Umbilical cord (tissue), 2 donors: ENCODE data around the gene CRYZ. TPM values are rescaled to one million over a fixed set of nuclear protein-coding genes. Genes with fewer than 3 reads are reported as not detected.
"Not testable (repeated sequence)": the region's sequence is repeated elsewhere in the genome, so short reads cannot be mapped to it uniquely, and the experiment has no call there.

ENCODE experiments used
- DNase-seq: peaks from one replicate; pipeline ENCODE4 v3.0.0-alpha.2; 2015; ENCODE audit warnings: low spot score
- total RNA-seq: library from RNA; depleted of rRNA; stranded (reverse); fragments of >200 nt; gene quantifications from one replicate; pipeline ENCODE4 v1.2.3, GENCODE V29; 2014; ENCODE audit warnings: low replicate concordance; ENCODE audit not compliant: insufficient read depth

The CRYZ gene
- 20.5 TPM for total RNA-seq

- DNase-seq: peak; percentile 99
These were observed at the start of gene CRYZ, which contains the start of gene TYW3 for GRCh38 chr1:74732960-74733603. Gene CRYZ (minus strand): TSS chr1:74733050. CDS start chr1:74724821, 8,229 bp downstream. Gene TYW3 (plus strand): TSS chr1:74733152. CDS start chr1:74733245, 93 bp downstream.

DNA sequence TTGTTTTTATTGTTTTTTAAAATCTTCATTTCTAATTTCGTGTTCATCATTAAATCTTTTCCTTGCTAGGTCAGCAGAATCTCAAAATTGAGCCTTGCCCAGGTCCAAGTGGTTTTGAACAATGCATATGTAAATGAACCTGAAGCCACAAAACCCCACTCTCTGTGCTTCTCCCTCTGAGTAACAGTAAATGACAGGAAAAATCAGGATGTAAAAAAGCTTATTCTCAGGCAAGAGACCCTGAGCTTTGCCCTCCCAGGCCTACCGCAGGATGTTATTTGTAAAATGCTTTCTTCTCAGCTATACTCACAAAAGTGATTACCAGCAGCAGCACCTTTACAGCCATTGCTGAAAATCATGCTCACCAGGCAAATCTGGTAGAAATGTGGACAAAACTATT is 47.7 kb upstream of the CRYZ start:
- DNase-seq: no peak

DNA sequence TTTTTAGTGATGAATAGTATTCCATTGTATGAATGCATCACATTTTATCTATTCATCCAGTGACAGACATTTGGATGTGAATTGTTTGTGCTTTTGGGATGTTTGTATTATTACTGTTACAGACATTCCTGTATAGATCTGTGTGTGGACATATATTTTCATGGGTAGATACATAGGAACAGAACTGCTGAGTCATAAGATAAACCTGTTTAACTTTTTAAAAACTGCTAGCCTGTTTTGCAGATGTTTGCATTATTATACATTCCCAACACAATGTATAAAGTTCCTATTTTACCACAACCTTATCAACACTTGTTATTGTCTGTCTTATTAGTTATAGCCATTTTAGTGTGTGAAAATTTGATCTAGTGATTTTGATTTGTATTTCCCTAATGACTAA is 46.9 kb upstream of the CRYZ start:
- DNase-seq: no peak

DNA sequence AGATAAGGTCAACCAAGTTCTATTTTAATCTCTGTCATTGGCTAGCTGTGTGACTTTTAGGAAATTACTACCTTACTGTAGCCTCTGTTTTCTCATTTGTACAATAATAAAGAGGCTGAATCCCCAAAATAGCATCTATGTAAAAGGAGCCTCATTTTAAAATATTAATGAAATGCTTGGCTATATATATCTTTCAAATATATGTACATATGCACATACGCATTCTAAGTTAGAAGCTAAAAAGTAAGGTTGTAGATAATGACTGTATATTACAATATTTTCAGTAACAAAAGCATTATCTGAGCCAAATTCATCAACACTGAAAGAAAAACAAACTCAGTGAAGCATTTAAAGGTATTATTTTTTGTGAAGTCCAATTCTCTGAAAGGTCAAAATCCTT is 44.7 kb upstream of the CRYZ start:
- DNase-seq: no peak

DNA sequence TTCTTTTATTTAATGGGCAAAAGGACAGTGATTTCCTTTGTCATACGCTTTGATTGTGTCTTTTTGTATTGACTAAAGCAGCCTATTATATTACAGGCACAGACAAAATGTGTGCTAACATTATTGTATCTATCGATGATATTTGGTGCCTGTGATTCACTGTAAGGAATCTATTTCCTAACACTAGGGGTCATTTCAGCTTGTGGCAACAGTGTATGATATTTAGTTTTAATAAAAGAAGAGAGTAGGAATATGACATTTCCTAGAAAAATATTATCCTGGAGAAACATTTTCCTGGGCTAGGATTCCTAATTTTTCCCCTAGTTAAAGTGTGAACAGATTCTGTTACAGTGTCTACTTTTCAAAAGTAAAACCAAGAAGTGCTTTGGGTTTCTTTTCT is 42.9 kb upstream of the CRYZ start:
- no peak for DNase-seq

DNA sequence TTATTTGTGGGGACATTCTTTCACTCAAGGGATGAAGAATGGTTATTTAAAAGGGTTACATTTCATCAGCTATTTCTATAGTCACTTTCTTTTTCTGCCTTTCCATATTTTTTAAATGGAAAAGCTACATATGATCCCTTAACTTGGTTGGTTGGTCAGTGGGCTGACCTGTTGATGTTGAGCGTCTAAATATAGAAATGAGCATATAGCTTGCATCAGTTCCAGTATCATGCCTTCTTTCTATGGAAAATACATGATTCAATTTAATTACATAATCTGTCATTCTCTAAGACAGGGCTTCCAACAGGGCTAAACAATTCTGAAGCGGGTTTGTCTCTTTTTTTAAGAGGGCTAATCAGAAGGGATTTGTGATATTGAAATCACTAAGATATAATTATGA is 40.7 kb upstream of the CRYZ start:
- DNase-seq: no peak

- no peak for DNase-seq
These were observed 40.1 kb upstream of the CRYZ start for GRCh38 chr1:74772945-74773344.

DNA sequence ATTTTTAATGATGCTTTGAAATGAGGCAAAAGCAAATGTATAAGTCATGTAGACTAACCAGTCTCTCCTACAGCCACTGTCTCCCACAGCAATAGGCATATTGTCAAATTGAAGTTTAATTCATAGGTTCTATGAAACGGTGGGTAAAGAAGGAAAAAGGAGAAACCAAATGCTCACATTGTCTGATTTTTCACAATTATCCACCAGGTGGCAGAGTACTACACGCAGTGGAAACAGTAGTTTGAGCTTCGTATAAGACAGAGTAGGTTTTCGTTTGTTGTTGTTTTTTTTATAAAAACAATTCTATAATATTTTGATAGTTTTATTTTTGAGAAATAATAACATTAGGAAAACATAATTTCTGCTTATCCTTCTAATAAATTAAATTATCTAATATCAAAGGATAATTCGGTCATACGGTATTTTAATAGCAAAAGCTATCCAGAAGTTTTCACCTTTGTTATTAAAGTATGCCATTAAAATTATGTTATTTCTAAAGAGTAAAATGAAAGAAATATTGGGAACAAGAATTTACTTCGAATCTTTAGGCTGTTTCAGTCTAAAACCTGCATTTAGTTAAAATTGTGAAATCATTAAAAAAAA is 39.2 kb upstream of the CRYZ start:
- DNase-seq: peak; percentile 68

DNA sequence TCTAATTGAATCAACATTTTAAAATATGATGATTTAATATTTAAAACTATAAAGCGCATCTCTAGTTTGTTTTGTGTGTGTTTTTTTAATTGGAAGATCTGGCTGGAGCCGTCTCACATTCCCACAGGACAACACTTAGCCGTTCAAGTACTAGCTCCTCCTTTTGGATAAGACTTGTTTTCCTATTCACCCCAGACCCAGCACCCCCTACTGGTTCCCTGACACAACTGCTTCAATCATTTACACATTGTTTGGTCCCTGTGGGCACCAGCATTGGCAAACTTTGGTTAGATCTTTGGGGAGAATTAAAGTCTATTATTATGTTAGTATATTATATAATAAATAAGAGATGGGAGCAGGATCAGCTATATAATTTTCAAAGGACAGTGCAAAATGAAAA is 34.6 kb upstream of the CRYZ start:
- DNase-seq: no peak

DNA sequence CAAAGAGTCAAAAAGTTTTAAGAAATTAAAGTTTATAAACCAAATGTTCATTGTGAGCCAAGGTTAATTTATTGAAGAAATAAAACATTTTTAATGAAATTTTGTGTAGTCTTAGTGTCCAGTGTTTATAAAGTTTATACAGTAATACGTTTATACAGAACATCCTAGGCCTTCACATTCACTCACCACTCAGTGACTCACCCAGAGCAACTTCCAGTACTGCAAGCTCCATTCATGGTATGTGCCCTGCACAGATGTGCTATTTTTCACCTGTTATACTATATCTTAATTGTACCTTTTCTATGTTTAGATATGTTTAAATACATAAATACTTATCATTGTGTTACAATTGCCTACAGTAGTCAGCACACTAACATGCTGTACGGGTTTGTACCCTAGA is 33.7 kb upstream of the CRYZ start:
- DNase-seq: no peak

DNA sequence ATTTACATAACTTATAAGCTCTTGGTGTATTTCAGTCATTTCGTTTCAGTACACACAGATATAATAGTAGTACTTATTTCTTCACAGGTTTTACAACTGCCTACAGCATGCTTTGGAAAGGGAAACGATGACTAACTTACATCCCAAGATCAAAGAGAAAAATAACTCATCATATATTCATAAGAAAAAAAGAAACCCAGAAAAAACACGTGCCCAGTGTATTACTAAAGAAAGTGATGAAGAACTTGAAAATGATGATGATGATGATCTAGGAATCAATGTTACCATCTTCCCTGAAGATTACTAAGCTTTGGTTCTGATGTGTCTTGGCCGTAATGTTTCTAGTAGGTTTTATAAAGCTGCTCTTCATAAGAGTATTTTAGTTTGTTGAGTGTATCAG is 31.0 kb upstream of the CRYZ start:
- no peak for DNase-seq

DNA sequence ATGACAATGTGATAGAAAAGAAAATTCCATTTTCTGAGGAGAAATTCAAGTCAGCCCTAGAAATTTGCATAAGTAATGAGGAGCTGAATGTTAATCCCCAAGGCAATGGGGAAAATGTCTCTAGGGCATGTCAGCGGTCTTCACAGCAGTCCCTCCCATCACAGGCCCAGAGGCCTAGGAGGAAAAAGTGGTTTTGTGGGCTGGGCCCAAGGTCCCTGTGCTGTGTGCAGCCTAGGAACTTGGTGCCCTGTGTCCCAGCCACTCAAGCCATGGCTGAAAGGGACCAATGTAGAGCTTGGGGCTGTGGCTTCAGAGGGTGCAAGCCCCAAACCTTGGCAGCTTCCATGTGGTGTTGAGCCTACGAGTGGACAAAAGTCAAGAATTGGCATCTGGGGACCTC is 23.8 kb upstream of the CRYZ start:
- DNase-seq: not testable (repeated sequence)

GRCh38 chr1:74755475-74755874 is 22.6 kb upstream of the CRYZ start:
- no peak for DNase-seq

GRCh38 chr1:74753104-74753503 is 20.3 kb upstream of the CRYZ start:
- no peak for DNase-seq

GRCh38 chr1:74748960-74749359 is 16.1 kb upstream of the CRYZ start:
- no peak for DNase-seq

DNA sequence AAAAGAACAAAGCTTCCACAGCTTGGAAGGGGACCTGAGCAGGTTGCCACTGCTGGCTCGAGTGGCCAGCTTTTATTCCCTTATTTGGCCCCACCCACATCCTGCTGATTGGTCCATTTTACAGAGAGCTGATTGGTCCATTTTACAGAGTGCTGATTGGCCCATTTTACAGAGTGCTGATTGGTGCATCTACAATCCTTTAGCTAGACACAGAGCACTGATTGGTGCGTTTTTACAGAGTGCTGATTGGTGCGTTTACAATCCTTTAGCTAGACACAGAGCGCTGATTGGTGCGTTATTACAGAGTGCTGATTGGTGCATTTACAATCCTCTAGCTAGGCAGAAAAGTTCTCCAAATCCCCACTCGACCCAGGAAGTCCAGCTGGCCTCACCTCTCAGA is 12.4 kb upstream of the CRYZ start:
- DNase-seq: not testable (repeated sequence)

DNA sequence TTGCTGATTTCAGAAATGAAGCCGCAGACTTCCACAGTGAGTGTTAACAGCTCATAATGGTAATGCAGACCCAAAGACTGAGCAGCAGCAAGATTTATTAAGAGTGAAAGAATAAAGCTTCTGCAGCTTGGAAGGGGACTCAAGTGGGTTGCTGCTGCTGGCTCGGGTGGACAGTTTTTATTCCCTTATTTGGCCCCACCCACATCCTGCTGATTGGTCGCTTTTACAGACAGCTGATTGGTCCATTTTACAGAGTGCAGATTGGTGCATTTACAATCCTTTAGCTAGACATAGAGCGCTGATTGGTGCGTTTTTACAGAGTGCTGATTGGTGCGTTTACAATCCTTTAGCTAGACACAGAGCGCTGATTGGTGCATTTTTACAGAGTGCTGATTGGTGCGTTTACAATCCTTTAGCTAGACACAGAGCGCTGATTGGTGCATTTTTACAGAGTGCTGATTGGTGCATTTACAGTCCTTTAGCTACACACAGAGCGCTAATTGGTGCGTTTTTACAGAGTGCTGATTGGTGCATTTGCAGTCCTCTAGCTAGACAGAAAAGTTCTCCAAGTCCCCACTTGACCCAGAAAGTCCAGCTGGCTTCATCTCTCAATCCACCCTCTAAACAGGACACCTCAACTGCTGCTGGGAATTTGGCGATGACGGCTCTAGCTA is 7.6 kb upstream of the CRYZ start:
- DNase-seq: not testable (repeated sequence)

- no peak for DNase-seq
These were observed 4.5 kb upstream of the CRYZ start for GRCh38 chr1:74737333-74737732.

DNA sequence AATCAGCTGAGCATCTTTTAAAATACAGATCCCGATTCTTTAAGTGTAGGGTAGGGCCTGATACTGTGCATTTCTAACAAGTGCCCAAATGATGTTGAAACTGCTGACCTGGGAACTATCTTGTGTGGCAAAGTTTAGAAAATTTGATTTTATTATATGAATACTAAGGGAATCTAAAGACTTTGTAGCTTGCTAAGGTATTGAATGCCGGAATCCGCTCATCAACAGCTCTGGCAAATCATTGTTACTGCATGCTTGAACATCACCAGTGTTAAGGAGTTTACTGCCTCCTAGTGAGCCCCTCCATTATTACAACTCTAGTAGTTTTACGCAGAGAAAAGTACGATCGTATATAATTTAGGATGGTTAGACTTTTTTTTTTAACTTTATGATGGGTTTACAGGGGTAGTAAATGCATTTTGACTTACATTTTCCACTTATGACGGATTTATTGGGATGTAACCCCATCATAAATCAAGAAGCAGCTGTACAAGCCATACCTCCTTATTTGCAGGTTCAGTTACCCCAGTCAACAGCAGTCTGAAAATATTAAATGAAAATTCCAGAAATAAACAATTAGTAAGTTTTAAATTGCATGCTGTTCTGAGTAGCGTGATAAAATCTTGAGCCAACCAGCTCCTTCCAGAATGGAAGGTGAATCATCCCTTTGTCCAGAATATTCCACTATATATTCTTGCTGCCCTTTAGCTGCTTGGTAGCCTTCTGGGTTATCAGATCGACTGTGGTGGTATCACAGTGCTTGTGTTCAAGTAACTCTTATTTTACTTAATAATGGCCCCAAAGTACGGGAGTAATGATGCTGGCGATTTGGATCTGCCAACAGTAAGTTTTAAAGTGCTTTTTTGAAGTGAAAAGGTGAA is 994 bp upstream of the CRYZ start:
- peak; percentile 84 for DNase-seq

- not testable (repeated sequence) for DNase-seq
These were observed 541 bp downstream of the CRYZ start for GRCh38 chr1:74732071-74732946.
